HG03097 (cell line): ENCODE data around the gene BPIFB4.
"Not testable (repeated sequence)": the region's sequence is repeated elsewhere in the genome, so short reads cannot be mapped to it uniquely, and the experiment has no call there.

Source experiments
- ATAC-seq: cut with Tn5 transposase; IDR thresholded peaks from one replicate; pipeline ENCODE4 v1.9.1; 2021; ENCODE audit not compliant: unreplicated experiment, low FRiP score

The BPIFB4 gene

DNA sequence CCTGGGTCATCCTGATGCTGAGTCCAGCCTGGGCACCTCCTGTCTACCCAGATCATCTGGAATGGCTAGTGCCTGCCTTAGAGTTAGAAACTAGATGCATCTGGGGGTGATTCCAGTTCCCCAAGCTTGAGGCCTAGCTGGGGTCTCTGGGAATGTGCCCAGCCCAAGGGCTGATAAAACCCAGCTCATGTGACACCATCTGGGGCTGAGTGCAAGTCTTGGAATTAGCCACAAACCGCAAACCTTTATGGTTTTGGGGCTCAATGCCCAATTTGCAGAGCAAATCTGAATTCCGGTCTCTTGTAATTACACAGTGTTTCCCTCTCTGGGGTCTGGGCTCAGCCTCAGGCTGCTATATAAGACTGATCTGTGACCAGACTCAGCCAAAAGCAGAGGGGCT lies at the start of gene BPIFB4:
Gene BPIFB4 (plus strand): TSS at position 385 of the 400 bp plus-strand sequence. CDS start 1,884 bp downstream, outside the sequence.
- ATAC-seq = no peak

DNA sequence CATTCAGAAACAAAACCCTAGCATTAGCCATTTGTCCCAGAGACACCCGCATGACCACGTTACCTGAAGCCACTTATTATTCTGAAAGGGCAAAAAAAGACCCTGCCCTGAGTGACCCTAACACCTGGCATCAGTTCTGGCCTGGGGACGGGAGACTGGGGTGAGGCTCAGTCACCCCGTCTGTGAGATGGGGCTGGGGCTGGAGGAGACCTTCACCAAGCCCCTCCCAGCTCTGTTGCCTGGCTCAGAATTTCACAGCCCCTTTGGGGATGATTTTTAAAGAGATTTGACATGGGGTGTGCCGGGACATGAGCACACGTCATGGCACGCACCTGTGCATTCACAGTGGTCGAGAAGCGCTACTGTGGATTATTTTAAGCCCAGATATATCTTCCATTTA lies 49.4 kb upstream of the BPIFB4 start:
- no peak for ATAC-seq

DNA sequence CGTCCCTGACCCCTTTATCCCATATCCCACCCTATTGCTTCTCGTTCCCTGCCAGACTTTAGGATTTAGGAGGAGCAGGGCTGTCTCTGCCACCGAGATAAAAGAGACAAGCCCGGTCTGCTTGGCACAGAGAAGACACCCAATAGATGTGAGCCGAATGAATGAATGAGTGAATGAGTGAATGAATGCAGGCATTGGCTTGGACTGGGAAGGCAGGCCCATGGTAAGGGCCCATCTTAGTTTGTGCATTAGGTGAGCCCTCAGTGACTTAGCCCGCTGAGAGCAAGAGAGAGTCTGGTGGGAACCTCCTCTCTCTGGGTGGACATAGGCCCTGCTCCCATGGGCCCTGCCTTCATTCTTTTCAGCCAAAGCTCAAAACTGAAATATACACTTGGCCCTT lies 48.9 kb upstream of the BPIFB4 start:
- no peak for ATAC-seq

DNA sequence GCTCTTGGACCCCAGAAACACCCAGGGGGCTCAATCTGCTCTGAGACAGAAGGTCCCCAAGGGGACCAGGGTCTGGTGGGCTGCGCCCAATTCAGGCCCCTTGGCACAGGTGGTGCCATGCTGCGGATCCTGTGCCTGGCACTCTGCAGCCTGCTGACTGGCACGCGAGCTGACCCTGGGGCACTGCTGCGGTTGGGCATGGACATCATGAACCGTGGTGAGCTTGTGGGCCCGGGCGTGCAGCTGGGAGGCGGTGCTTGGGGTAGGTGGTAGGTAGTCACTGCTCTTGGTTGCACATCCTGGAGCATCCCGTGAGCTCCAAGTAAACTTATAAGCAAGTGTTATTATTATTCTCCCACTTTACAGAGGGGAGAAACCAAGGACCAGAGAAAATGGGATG lies 47.9 kb upstream of the BPIFB4 start, which contains the start of gene BPIFB6:
Gene BPIFB6 (plus strand): TSS at position 118 of the 400 bp plus-strand sequence. CDS start 0 bp downstream, at position 118.
- no peak for ATAC-seq

DNA sequence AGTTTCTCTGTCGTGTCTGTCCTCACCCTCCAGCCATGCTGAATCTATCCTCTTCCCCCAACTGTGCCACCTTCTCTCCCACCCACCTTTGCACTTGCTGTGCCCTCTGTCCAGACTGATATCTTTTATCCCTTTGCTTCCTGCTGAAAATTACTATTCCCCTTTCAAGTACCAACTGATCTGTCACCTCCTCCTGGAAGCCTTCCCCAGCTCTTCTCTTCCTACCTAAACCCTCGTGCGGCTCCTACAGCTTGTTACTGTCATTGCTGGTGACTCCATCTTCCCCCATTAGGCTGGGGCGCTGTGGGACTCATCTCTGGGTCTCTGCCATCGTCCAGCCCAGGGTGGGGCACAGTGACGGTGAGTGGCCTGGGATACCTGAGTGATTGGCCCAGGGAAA lies 46.9 kb upstream of the BPIFB4 start:
- no peak for ATAC-seq

DNA sequence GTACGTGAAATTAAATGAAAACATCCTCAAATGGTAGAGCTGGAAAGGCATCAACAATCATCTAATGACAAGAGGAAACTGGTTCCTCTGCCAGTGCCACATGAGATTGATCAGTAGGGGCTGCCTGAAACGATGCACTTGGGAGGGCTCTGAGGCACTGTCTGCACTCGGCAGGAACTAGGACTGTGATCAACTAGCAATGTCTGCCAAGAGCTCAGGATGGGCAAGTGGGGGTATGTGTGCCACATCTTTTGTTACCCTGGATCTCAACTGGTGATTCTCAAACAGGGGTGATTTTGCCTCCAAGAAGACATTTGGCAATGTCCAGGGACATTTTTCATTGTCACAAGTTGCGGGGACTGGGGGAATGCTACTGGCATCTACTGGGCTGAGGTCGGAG lies 46.1 kb upstream of the BPIFB4 start:
- no peak for ATAC-seq

DNA sequence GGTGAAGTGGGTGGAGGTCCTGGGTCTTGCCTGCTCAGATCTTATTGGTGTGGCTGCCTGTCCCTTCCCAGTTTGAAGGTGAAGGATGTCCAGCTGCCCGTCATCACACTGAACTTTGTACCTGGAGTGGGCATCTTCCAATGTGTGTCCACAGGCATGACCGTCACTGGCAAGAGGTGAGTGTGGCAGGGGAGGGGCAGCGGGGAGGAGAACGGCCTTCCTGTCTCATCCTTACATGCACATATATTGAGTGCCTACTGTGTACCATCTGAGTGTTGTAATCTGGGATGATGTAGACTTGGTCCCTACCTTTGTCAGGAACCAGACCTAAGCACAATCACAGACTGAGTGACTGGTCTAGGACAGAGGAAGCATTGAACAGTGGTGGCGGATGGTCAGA lies 45.3 kb upstream of the BPIFB4 start:
- no peak for ATAC-seq

DNA sequence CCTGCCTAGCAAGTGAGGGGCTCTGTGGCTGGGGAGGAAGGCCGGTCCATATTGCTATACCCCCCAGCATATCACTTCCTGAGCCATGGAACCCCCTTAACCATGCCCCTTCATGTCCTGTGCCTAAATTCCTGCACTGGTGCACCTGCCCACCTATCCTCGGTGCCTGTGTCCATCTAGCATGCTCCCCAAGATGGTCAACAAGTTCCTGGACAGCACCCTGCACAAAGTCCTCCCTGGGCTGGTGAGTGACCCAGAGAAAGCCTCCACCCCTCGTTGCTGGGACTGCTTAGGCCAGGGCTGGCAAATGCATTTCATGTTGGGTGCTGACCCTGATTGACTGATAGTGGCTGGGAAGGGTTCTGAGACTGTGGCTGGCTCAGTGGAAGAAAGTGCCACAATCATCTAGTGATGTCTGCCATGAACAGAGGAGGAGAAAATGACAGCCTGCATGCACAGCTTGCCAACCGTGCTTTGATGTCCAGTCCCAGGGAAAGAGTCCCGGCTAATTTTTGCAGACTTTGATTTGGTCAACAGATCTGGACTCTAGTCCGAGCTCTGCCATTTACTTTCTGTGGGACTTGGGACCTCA lies 44.4 kb upstream of the BPIFB4 start:
- no peak for ATAC-seq

DNA sequence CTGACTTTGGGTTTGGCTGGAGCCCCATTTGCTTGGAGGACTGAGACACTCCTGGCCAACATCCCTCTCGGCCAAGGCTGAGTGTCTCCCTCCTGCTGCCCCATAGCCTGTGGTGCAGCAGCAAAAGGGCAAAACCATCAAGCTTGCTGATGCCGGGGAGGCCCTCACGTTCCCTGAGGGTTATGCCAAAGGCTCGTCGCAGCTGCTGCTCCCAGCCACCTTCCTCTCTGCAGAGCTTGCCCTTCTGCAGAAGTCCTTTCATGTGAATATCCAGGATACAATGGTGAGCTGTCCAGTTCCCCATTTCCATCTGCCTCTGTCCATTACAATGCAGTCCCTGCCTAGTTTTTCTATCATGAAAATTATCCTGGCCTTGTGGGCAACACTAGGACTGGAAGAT lies 42.0 kb upstream of the BPIFB4 start:
- no peak for ATAC-seq

DNA sequence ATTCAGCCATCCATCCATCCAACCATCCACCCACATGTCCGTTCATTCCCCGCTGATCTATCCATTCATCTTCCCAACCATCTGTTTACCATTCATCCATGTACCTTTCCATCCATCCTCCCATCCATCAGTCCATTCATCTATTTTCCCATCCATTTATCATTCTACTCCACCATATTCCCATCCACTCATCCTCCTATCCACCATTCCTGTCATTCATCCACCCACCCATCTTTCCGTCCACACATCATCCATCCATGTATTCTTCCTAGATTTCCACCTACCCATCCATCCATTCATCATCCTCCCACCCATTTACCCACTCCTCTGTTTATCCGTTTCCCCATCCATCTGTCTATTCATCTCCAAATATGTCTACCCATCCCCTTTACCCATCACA lies 41.2 kb upstream of the BPIFB4 start:
- no peak for ATAC-seq

DNA sequence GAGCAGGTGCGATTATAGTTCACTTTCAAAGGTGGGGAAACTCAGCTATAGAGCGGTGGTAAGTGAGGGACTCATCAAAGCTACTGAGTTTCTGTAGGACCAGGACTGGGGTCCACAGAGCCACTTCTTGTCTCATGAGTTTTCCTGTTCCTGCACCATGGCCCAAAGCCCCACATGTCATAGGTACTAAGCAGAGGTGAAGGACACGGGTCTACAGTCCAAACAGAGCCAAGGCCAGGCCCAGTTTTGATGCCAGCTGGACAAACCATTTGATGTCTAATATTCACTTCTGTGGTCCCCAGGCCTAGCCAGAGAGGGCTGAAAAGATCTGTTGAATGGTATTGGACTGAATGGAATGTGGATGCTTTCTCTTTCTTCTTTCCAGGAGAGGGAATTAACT lies 37.0 kb upstream of the BPIFB4 start:
- no peak for ATAC-seq

DNA sequence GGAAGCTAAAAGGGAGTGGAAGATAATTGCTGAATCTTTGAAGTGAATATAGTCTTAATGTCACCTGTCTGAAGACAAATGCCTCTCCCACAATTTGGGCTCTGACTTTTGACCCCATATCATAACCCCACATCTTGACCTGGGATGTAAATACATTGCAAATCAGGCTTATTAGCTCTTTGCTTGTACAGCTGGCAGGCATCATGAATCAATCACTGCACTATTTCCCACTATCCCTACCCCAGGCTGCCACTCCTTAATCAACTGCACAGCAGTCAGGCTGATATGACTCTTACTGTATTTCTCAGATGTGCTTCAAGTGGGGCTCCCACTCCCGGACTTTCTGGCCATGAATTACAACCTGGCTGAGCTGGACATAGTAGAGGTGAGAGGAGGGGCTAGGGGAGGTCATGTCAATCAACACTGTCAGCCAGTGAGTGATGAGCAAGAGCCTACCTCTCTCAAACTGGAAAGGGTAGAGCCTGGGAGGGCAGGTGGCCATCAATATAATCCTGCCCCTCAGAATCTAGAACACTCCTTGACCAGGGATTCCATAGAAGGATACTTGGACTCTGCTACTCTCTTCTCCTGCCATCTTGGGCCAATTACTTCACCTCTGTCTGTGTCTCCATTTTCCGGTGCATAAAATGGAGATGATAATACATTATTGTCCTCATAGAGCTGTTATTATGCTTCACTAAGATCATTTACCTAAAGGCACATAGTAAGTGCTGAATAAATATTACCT lies 36.3 kb upstream of the BPIFB4 start:
- no peak for ATAC-seq

DNA sequence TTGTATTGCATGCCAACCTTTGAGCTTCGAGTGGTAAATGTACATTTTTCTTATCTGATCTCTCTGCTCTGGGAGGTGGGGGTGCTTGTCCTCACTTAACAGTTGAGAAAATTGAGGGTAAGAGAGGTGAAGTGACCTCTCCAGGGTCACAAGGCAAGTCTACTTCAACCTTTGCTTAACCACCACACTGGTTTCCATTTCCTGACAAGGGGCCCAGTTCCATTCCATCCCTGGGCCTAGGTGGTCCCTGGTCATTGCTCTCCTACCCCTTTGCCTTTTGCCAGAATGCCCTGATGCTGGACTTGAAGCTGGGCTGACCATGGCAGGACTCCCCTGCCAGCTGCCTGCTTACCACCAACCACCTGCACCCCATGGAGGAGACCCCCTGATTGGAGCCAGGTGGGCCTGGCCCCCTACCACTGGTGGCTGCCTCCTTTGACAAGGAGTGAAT lies 35.7 kb upstream of the BPIFB4 start:
- no peak for ATAC-seq

DNA sequence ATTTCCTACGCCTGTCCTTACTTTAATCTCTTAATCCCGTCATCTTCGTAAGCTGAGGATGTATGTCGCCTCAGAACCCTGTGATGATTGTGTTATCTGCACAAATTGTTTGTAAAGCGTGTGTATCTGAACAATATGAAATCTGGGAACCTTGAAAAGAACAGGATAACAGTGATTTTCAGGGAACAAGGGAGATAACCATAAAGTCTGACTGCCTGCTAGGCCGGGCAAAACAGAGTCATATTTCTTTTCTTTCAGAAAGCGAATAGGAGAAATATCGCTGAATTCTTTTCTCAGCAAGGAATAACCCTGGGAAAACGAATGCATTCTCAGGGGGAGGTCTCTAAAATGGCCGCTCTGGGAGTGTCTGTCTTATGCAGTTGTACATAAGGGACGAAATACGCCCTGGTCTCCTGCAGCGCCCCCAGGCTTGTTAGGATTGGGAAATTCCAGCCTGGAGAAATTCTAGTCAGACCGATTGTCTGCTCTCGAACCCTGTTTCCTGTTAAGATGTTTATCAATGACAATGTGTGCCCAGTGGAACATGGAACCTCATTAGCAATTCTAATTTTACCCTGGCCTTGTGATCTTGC lies 34.2 kb upstream of the BPIFB4 start:
- ATAC-seq = not testable (repeated sequence)

DNA sequence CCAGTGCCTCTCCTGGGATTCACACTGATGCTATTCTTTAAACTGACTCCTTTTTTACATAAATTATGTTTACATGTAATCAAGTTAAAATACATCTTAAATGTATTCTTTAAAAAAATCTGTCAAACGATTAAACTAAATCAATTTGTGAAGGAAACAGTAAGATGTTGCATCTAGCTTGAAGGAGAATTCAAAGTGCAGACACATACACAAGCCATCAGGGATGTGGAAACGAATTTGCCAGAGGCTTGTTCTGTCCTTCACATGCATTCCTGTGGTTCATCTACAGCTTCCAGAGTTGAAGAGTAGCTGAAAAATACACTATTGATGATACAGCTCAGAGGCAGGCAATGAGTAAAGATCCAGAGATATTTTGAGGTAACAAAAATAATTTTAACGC lies 33.0 kb upstream of the BPIFB4 start:
- ATAC-seq = no peak

DNA sequence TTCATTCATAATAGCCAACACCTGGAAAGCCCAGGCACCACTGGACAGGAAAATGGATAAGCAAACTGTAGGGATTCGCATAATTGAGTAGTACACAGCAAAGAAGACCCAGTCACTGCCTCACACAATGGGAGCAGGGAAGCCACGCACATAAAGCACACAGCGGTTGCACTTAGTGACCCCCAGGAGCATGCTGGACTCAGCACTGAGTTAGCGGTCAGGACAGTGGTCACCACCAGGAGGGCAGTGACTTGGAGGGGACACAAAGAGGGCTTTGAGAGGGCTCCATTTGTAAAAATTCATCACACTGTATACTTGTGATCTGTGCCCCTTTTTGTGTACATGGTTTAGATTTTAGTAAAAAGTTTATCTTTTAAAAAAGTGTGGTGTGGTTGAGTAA lies 28.1 kb upstream of the BPIFB4 start:
- ATAC-seq = no peak

DNA sequence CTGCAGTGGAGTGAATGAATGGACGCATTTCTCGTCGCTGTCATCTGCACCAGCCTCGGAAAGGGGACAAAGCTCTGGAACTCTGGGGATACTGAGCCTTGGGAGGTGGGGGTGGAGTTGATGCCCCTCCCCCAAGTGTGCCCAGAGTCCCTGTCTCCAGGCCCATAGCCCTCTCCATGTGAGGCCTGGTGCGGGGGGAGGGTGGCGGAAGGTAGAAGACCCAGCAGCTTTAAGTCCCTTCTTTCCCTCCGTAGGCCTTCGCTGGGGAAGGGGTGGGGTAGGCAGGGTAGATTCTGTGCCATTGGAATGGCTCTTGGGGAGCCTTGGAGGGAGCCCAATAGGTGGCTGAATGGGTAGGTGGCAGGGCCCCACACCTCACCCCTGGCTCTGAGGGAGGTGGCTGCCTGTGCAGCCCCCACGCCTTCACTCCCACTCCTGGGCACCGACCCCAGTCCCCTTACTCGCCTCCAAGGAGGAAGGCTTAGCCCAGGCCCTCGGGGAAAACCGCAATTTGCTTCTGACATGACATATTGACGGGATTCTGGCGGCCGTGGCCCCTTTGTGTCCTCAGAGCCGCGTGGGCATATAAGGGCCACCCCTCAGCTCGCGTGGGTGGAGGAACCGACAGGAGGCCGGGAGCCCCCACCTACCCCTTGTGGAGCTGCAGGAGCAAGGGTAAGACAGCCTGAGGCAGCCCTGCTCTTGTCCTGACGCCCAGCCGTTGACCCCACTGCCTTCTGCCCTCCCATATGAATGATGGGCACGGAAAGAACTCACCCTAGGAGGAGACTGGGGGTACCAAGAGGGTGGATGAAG lies 25.9 kb upstream of the BPIFB4 start, which contains the start of gene BPIFB3:
Gene BPIFB3 (plus strand): TSS at position 613 of the 816 bp plus-strand sequence. CDS start 1,533 bp downstream, outside the sequence.
- no peak for ATAC-seq

DNA sequence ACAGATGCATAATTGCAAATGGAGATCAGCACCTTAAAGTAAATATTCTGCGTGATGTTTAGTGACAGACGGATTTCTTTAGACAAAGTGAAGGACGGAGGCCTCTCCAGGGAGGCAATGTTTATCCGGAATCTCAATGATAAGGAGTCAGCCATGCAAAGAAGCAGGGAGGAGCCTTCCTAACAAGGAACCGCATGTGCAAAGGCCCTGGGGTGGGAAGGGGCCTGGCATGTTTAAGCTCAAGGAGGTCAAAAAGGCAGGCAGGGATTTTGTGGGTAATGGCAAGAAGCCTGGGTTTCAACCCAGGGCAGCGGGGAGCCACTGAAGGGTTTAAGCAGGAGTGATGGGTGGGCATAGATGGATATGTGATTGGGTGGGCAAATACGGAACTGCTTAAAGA lies 25.1 kb upstream of the BPIFB4 start:
- no peak for ATAC-seq

DNA sequence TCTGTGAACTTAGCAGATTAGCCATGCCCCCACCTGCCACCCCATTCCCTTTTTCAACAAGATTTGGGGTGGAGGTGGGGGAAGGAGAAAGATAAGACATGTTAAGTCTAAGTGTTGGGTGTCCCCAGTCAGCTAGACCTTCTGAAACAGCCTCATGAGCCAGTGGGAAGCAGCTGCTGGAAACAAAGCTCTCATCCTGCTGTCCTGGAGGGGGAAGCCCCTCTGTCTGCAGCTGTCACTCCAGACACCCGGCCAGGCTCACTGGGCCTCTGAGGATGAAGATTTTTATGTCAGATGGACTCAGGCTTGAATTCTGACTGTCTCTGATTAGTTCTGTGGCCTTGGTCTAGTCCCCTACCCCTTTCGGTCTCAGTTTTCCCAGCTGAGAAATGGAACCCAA lies 24.7 kb upstream of the BPIFB4 start:
- no peak for ATAC-seq

DNA sequence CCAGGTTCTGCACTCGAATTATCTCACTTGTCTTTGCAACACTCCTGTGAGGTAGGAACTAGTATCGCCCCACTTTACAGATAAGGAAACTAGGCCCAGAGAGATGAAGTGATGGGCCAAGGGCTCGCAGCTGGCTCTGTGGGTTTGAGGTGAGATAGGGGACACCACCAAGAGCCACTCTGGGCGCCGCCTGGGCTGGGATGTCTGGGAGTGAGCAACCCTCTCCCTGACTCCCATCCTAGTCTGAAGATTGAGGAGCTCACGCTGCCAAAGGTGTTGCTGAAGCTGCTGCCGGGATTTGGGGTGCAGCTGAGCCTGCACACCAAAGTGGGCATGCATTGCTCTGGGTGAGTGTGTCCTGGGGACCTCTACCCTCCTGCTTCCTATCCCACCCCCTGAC lies 20.3 kb upstream of the BPIFB4 start:
- ATAC-seq = no peak
